RWPE1 (cell line): ENCODE measurements around the gene FEN1.

ENCODE experiments used
- CTCF ChIA-PET: fragments of 350-600 bp; sonication (Branson Sonifier 250); formaldehyde crosslinking; extraction: SDS; loops from one replicate; lab custom pipeline; 2021; lab: Yijun Ruan, JAX
- POLR2A ChIA-PET: fragments of 400-600 bp; formaldehyde crosslinking; extraction: SDS; loops from one replicate; lab custom pipeline; 2020; ENCODE audit warnings: antibody characterized with exemption; ENCODE audit not compliant: low non-redundant PET; lab: Yijun Ruan, JAX
- DNase-seq: peaks from one replicate; pipeline ENCODE4 v3.0.0; 2012; ENCODE audit warnings: low spot score
- H3K27ac ChIP-seq: fragments of 450-650 bp; 2 replicates; pipeline ENCODE4 v1.5.1; 2017
- CTCF ChIP-seq: fragments of 450-650 bp; conservative IDR thresholded peaks from 2 replicates; pipeline ENCODE4 v1.5.1; 2017; ENCODE audit warnings: low read depth, mild to moderate bottlenecking

Gene FEN1

GRCh38 chr11:61762798-61763197 lies 29.9 kb upstream of the FEN1 start:
- ChIA-PET CTCF (interaction anchor here (1.4 kb wide), 1 partner anchor 29 kb away, joined by 3 read pairs; no protein-coding TSS in a partner anchor), POLR2A (no interaction called here)
- H3K27ac ChIP-seq: no peak overlapping the region
- DNase-seq: no peak
- TF ChIP-seq CTCF: no peak

GRCh38 chr11:61763930-61764605 lies 28.6 kb upstream of the FEN1 start:
- ChIA-PET POLR2A (no interaction called here), CTCF (no interaction called here)
- H3K27ac ChIP-seq: no peak overlapping the region
- DNase-seq: no peak
- no peak for TF ChIP-seq CTCF

DNA sequence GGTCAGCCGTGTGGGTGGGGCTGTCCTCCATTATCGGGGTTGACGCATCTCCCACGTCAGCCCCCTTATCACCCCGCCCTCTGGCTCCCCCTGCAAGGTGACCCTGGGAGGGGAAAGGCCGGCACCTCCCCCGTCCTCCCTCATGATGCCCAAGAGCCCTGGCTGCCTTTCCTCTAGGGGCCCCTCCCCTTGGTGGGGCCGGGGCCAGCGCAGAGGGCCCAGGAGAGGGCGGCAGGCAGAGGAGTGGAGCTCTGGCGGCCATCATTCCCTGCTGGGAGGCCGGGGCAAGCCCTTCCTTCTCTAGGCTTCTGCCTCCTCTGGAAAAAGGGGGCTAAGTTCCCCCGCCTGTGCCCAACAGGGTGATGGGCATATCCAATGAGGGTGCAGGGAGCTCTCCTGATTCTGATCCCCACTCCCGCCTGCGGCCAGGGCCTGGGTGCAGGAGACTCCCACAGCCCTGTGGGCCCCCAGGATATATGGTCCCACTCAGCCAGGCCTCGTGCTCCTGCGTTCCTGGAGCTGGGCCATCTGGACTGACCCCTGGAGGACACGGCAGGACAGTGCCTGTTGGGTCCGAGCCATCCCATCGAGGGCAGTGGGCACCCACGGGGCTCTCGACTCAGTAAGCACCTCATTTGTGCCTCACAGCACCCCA lies 28.0 kb upstream of the FEN1 start:
- no peak for DNase-seq
- CTCF ChIA-PET: interaction anchor here (0.5 kb wide), 1 partner anchor 12 kb away, joined by 3 read pairs; the partner anchor contains the start of gene MYRF

GRCh38 chr11:61765550-61766253 lies 27.0 kb upstream of the FEN1 start:
- ChIA-PET CTCF (no interaction called here), POLR2A (no interaction called here)
- TF ChIP-seq CTCF: no peak
- no peak overlapping the region for H3K27ac ChIP-seq
- DNase-seq: no peak

More for the DNA sequence above, 28.0 kb upstream of the FEN1 start:
- no peak for TF ChIP-seq CTCF
- no peak overlapping the region for H3K27ac ChIP-seq
- POLR2A ChIA-PET: no interaction called here

DNA sequence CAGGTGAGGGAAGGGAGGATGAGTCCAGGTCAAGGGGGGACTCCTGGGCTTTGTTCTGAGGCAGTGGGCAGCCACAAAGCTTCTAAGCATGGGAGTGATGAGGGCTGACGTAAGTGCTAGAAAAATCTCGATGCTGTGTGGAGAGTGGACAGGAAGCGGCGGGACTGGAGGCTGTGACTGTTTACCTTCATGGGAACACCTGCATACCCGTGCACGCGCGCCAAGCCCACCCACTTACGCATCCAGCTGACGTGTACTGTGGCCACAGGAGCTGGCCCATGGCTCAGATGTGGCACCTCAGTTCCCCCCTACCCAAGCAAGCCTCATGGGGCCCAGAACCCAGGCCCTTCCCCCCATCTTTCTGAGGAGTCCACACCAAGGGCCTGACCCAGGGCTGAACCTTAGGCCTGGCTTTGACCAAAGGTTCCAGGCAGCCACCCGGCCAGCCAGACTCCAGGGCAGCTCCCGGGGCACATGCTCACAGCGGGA lies 26.3 kb upstream of the FEN1 start:
- ChIA-PET CTCF (no interaction called here), POLR2A (no interaction called here)
- TF ChIP-seq CTCF: no peak
- no peak for DNase-seq
- no peak overlapping the region for H3K27ac ChIP-seq

GRCh38 chr11:61768376-61769076 lies 24.2 kb upstream of the FEN1 start:
- no peak for TF ChIP-seq CTCF
- no peak for DNase-seq
- ChIA-PET CTCF (interaction anchor here (0.8 kb wide), 1 partner anchor 15 kb away, joined by 3 read pairs; no protein-coding TSS in a partner anchor), POLR2A (no interaction called here)
- no peak overlapping the region for H3K27ac ChIP-seq
